HEK293T (cell line): ENCODE measurements around the gene AKR1C2.
"Not testable (repeated sequence)": the region's sequence is repeated elsewhere in the genome, so short reads cannot be mapped to it uniquely, and the experiment has no call there.

Source experiments
- CTCF ChIA-PET: fragments of 350-600 bp; formaldehyde crosslinking; extraction: SDS; loops from one replicate; lab custom pipeline; 2021; ENCODE audit warnings: antibody characterized with exemption, inconsistent platforms; lab: Yijun Ruan, JAX
- POLR2A ChIA-PET: fragments of 350-600 bp; formaldehyde crosslinking; extraction: SDS; loops from one replicate; lab custom pipeline; 2020; ENCODE audit warnings: antibody characterized with exemption, inconsistent platforms; lab: Yijun Ruan, JAX
- DNase-seq: peaks from one replicate; pipeline ENCODE4 v3.0.0; 2012; ENCODE audit warnings: mixed read lengths; ENCODE audit errors: extremely low spot score
- ARNT ChIP-seq: fragments of 450-650 bp; IDR thresholded peaks from 2 replicates; pipeline ENCODE4 v1.6.1; 2017; ENCODE audit warnings: mild to moderate bottlenecking
- BHLHE40 ChIP-seq: fragments of 450-650 bp; IDR thresholded peaks from 2 replicates; pipeline ENCODE4 v1.6.1; 2016; ENCODE audit warnings: mild to moderate bottlenecking, moderate library complexity, borderline replicate concordance
- CTBP1 ChIP-seq: fragments of 450-650 bp; IDR thresholded peaks from 2 replicates; pipeline ENCODE4 v1.6.1; 2016; ENCODE audit warnings: borderline replicate concordance
- ELF4 ChIP-seq: fragments of 450-650 bp; IDR thresholded peaks from 2 replicates; pipeline ENCODE4 v1.6.1; 2017; ENCODE audit warnings: antibody characterized with exemption
- FOXA1 ChIP-seq: fragments of 450-650 bp; IDR thresholded peaks from 2 replicates; pipeline ENCODE4 v1.6.1; 2016; ENCODE audit warnings: mild to moderate bottlenecking
- FOXK2 ChIP-seq: fragments of 450-650 bp; IDR thresholded peaks from 2 replicates; pipeline ENCODE4 v1.6.1; 2016; ENCODE audit warnings: mild to moderate bottlenecking
- FOXM1 ChIP-seq: fragments of 450-650 bp; IDR thresholded peaks from 2 replicates; pipeline ENCODE4 v1.6.1; 2017; ENCODE audit warnings: mild to moderate bottlenecking, borderline replicate concordance
- L3MBTL2 ChIP-seq: fragments of 450-650 bp; conservative IDR thresholded peaks from 2 replicates; pipeline ENCODE4 v1.6.1; 2016; ENCODE audit warnings: mild to moderate bottlenecking
- LEF1 ChIP-seq: fragments of 450-650 bp; IDR thresholded peaks from 2 replicates; pipeline ENCODE4 v1.6.1; 2017; ENCODE audit warnings: mild to moderate bottlenecking, borderline replicate concordance
- SP1 ChIP-seq: fragments of 450-650 bp; IDR thresholded peaks from 2 replicates; pipeline ENCODE4 v1.6.1; 2017
- SUZ12 ChIP-seq: fragments of 450-650 bp; IDR thresholded peaks from 2 replicates; pipeline ENCODE4 v1.6.1; 2016; ENCODE audit warnings: mild to moderate bottlenecking
- TARDBP ChIP-seq: fragments of 450-650 bp; IDR thresholded peaks from 2 replicates; pipeline ENCODE4 v1.6.1; 2016
- ZNF384 ChIP-seq: fragments of 450-650 bp; IDR thresholded peaks from 2 replicates; pipeline ENCODE4 v1.6.1; 2016
- TF ChIP-seq, protein P1 (sequence below): fragments of 450-650 bp; IDR thresholded peaks from 2 replicates; pipeline ENCODE4 v1.6.1; 2016

The AKR1C2 gene

DNA sequence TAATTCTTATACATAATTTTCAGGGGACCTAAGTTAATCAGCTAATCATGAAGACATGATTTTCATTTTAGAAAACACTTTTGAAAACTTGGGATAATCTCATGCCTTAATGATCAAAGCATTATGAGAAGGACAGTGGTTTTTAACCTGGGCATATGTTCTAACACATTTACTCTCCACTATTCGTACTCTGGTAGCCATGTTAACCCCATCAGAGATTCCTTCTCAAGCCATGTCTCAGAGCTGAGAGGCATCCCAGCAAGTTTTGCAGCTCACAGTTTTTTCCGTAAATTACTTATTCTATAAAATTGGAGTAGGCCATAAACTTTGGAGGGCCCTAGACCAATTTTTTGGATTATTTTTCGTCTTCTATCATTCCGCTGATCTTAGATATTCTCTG lies 24.8 kb downstream of the AKR1C2 start:
- TF ChIP-seq ARNT (no peak), SP1 (no peak), SUZ12 (no peak), L3MBTL2 (no peak), LEF1 (no peak), CTBP1 (no peak), ZNF384 (no peak), BHLHE40 (no peak)
- TF ChIP-seq, protein P1, sequence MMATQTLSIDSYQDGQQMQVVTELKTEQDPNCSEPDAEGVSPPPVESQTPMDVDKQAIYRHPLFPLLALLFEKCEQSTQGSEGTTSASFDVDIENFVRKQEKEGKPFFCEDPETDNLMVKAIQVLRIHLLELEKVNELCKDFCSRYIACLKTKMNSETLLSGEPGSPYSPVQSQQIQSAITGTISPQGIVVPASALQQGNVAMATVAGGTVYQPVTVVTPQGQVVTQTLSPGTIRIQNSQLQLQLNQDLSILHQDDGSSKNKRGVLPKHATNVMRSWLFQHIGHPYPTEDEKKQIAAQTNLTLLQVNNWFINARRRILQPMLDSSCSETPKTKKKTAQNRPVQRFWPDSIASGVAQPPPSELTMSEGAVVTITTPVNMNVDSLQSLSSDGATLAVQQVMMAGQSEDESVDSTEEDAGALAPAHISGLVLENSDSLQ = no peak
- ChIA-PET CTCF (no interaction called here), POLR2A (no interaction called here)
- no peak for DNase-seq

DNA sequence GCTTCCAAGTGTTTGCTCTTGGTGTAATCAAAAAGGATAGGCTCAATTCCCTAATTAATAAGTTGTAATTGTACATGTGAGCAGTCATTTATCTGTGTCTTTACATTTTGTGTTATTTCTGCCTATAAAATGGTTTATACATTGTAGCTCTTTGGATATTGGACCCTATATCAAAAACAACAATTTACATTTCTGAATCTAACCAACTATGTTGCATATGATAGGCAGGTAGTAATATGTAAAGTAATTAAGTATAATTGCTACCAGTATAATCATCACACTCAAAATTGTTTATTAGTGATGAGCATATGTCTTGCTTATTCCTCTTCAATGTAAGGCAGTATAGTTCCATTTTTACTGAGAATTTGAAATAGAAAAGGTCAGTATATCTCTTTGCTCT lies 26.6 kb downstream of the AKR1C2 start:
- ChIA-PET POLR2A (no interaction called here), CTCF (no interaction called here)
- no peak for DNase-seq
- no peak for TF ChIP-seq ELF4
- no peak for TF ChIP-seq TARDBP
- TF ChIP-seq, protein P1 = no peak
- no peak for TF ChIP-seq L3MBTL2
- TF ChIP-seq SUZ12 = no peak
- no peak for TF ChIP-seq FOXA1
- TF ChIP-seq SP1 = no peak
- no peak for TF ChIP-seq FOXK2
- TF ChIP-seq ARNT = no peak
- no peak for TF ChIP-seq LEF1
- no peak for TF ChIP-seq FOXM1

DNA sequence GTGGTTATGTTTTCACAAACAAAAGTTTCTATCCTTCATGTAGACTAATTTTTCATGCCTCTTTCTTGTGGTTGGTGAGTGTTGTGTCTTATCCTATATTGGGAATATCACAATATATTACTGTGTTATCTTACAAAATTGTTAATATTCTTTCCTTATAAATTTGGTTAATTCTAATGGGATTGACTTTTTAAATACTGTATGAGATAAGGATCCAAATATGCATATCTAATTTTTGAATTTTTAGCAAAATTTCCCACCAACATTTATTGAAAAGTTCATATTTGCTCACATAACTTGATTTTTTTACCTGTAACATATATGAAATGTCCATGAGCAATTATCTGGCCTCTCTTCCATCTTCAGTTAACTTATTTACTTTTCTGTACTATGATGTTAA lies 29.3 kb downstream of the AKR1C2 start:
- CTCF ChIA-PET, POLR2A ChIA-PET, DNase-seq: not testable (repeated sequence)

DNA sequence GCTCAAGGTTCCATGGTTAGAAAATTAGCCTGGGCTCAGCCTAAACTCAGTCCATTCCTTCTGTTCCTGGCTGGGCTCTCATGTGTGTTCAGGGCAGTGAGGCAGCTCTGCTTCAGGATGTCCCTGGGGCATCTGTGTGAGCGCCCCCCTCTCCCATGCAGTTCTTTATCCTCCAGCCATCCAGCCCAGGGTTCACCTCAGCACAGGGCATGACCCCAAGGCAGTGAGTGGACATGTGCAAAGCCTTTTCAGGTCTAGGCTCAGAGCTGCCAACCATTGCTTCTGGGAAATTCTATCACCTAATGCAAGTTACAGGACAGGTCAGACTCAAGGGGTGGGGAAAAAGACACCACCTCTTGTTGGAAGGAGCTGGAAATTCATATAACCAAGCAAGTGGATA lies 30.4 kb downstream of the AKR1C2 start:
- POLR2A ChIA-PET, CTCF ChIA-PET, DNase-seq: not testable (repeated sequence)

DNA sequence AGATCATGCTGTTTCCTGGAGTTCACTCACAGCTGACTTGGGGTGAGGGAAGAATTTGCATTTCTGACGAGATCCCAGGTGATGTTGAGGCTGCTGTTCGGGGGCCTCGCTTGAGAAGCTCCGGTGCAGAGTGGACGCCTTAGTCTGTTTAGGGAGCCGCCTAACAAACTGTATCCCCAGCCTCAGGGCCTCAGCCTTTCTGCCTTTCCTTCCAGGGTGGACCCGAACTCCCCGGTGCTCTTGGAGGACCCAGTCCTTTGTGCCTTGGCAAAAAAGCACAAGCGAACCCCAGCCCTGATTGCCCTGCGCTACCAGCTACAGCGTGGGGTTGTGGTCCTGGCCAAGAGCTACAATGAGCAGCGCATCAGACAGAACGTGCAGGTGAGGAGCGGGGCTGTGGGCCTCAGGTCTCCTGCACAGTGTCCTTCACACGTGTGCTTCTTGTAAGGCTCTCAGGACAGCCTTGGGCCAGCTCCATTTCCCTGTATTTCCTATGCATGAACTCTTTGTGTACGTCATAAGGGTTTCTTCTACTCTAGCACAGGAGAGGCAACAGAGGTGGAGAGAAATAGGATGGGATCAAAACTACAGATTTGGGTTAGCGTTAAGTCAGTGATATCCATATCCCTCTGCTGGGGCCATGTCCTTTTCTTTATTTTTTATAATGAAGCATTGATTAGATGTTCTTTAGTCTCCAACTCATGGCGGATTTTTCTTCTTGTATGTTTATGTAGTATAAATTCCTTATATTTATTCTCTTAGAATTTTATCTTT lies 31.1 kb downstream of the AKR1C2 start:
- POLR2A ChIA-PET, DNase-seq, CTCF ChIA-PET: not testable (repeated sequence)

DNA sequence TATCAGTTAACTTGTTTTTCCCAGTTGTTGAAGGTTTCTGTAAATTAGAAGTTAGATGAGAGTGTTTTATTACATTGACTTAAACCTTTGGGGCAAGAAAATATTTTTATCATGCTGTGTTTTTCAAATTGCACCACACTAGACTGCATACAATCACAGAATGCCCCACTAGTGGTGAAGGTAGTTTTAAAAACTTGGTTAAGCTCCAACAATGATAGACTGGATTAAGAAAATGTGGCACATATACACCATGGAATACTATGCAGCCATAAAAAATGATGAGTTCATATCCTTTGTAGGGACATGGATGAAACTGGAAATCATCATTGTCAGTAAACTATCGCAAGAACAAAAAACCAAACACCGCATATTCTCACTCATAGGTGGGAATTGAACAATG lies 33.3 kb downstream of the AKR1C2 start:
- DNase-seq, POLR2A ChIA-PET, CTCF ChIA-PET: not testable (repeated sequence)

DNA sequence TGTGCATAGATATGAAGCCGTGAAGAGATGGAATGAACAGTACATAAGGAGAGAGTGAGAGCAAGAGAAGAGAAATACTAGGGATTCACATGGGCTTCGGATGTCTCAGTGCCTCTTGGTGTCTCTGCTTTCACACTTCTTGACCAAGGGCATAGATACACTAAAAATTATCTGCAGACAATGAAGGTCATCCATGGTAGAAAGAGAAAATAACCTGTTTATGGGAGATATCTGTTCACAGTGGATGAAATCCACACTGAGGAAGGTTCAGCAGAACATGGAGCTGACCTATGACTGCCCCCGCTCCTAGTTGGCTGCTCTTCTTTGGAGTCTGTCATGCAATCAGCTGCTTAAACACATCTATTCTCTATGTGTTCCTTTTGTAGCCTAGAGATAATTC lies 34.4 kb downstream of the AKR1C2 start:
- DNase-seq, POLR2A ChIA-PET, CTCF ChIA-PET: not testable (repeated sequence)

DNA sequence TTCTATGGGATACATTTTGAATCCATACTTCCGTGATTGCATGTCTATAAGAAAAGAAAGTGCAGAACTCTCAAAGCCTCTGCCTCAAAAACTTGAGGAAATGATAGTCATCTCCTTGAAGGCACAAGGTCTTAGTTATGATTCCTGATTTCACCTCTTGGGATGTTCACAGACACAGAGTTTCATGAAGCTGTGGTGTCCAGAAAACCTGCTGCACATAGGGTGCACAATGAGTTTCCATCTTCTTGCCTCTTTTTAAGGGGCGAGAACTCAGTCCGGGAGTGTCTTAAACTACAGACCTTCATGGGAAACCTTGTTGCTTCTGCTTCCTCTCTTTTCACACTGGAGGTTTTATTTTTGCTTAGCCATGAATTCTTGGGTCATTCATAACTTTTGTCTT lies 36.5 kb downstream of the AKR1C2 start:
- CTCF ChIA-PET = not testable (repeated sequence)

DNA sequence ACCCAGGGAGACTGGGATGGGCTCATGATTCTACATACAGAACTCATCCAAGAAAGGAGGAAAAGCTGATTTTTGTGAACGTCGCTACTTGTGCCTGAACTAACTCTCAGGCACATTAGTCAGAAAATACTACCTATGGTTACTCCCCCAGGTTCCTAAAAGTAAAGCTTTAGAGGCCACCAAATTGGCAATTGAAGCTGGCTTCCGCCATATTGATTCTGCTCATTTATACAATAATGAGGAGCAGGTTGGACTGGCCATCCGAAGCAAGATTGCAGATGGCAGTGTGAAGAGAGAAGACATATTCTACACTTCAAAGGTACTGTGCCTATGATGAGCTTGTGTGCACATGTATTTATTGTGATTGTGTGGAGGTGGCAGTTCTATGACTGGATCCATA lies 37.9 kb downstream of the AKR1C2 start:
- DNase-seq, POLR2A ChIA-PET, CTCF ChIA-PET: not testable (repeated sequence)

More for the DNA sequence above, 36.5 kb downstream of the AKR1C2 start:
- DNase-seq, POLR2A ChIA-PET: not testable (repeated sequence)

DNA sequence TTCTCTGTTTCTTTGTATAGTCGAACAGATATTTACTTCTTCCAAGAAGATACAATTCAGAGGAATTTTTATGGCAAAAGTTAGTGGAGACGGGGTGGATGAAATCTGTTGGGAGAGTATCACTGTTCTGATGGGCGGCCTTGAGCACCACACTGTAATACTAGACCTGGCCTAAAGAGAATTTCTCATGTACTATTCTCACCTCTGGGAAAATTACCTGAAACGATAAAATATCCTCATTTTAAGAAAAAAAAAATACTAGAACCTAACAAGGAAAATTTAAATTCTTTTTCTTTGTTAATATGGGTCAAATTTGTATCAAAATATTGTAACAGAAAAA lies 39.9 kb downstream of the AKR1C2 start:
- POLR2A ChIA-PET, DNase-seq, CTCF ChIA-PET: not testable (repeated sequence)

DNA sequence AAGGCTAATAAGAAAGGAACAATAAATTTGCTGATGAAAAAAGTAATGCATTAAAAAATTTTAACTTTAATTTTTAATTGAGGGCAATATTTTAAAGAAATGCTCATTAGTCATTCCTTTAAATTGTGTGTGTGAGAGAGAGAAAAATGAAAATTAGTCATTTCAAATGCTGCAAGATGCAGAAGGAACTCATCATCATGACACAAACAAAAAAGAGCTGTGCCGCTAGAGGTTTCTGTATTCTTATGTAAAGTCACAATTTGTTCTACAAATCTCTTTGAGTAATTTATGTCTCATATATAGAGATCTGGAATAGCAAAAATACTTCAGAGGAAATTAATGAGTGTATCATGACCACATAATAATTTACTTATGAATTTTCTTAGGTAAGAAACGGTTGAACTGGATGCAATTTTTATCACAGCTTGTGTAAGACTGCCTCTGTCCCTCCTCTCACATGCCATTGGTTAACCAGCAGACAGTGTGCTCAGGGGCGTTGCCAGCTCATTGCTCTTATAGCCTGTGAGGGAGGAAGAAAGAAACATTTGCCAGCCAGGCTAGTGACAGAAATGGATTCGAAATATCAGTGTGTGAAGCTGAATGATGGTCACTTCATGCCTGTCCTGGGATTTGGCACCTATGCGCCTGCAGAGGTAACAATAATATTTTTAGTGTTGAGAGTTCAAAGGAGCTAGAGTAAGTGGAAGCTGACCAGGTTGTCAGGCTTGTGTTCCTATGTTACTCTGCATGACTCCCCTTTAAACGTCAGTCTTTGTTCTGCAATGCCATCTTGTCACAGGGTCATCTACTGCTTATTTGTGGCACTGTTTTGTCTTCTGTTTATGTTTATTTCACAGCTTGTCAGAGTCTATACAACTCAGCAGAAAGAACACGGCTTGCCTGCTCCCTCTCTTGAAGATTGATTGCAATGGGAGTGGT lies 40.5 kb downstream of the AKR1C2 start, which contains the start of gene AKR1C1:
TSS of gene AKR1C1 (plus strand) at position 540 of the 939 bp plus-strand sequence. CDS start at position 570, 30 bp downstream.
- CTCF ChIA-PET, POLR2A ChIA-PET, DNase-seq: not testable (repeated sequence)

DNA sequence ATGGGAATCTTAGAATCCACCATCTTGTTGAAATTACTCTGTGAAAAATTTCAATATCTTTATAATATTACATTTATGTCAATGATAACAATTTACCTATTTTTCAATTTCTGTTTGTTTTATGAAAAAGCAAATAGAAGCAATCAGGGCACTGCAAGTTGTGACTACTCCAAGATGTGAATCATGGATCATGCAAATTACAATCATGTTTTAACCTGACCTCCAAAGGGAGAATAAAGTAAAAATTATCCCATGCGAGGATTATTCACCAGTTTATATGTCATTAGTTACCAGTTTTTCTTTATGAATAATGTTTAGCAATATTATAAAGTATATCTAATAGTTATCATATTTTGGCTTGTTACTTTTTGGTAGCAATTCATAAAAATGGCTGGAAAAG lies 41.3 kb downstream of the AKR1C2 start:
- DNase-seq, CTCF ChIA-PET, POLR2A ChIA-PET: not testable (repeated sequence)

DNA sequence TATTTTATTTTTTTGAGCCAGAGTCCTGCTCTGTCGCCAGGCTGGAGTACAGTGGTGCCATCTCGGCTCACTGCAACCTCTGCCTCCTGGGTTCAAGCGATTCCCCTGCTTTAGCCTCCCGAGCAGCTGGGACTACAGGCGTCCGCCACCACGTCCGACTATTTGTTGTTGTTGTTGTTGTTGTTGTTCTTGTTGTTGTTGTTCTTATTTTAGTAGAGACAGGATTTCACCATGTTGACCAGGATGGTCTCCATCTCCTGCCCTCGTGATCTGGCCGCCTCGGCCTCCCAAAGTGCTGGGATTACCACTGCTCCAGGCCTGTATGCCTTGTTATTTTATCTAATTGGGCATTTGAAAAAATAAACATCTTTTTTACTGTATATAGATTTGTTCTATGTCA lies 42.1 kb downstream of the AKR1C2 start:
- CTCF ChIA-PET, POLR2A ChIA-PET, DNase-seq: not testable (repeated sequence)
